HFF-Myc (cell line): Measurements from ENCODE around the gene ATP5ME.

Experiments used
- DNase-seq: peaks from one replicate; pipeline ENCODE4 v3.0.0-alpha.2; 2011; ENCODE audit warnings: low read depth; ENCODE audit errors: extremely low read depth
- H3K4me3 ChIP-seq: replicated peaks from 2 replicates; pipeline ENCODE4 v1.5.1; 2011; ENCODE audit warnings: low read depth, mild to moderate bottlenecking, control low read depth, low read length
- TF ChIP-seq, protein P1 (sequence below): IDR thresholded peaks from 2 replicates; pipeline ENCODE4 v1.5.1; 2012; ENCODE audit warnings: mild to moderate bottlenecking, low read depth, low read length, control low read depth; ENCODE audit errors: missing control alignments

Gene ATP5ME

GRCh38 chr4:656436-657337 lies 17.4 kb downstream of the ATP5ME start:
- no peak overlapping the region for H3K4me3 ChIP-seq
- no peak for DNase-seq
- TF ChIP-seq, protein P1, sequence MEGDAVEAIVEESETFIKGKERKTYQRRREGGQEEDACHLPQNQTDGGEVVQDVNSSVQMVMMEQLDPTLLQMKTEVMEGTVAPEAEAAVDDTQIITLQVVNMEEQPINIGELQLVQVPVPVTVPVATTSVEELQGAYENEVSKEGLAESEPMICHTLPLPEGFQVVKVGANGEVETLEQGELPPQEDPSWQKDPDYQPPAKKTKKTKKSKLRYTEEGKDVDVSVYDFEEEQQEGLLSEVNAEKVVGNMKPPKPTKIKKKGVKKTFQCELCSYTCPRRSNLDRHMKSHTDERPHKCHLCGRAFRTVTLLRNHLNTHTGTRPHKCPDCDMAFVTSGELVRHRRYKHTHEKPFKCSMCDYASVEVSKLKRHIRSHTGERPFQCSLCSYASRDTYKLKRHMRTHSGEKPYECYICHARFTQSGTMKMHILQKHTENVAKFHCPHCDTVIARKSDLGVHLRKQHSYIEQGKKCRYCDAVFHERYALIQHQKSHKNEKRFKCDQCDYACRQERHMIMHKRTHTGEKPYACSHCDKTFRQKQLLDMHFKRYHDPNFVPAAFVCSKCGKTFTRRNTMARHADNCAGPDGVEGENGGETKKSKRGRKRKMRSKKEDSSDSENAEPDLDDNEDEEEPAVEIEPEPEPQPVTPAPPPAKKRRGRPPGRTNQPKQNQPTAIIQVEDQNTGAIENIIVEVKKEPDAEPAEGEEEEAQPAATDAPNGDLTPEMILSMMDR: no peak

DNA sequence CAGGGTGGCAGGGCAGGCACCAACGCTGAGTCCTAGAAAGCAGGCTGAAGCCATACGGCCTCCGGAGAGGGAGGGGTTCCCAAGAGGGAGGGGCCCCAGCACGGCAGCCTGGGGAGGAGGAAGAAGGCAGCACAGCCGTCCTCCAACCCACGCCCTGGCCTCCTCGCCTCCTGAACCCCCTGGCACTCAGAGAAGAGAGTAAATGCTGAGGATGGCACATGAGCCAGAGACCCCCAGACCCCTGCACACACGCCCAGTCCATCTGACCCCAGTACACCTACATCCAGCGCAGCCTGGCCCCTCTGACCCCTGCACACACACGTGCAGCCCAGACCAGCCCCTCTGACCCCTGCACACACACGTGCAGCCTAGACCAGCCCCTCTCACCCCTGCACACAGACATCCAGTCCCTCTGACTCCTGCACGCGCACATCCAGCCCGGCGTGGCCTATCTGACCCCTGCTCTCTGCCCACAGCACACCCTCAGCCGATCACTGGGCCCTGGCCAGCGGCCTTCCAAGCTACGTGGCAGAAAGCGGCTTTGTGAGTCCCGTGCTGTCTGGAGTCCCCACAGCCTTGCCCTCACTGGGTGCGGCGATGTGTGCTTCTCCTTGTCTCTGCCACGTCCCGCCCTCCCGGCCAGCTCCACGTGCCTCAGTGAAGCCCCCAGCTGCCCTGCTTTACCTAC lies 18.5 kb downstream of the ATP5ME start:
- no peak for DNase-seq
- TF ChIP-seq, protein P1: no peak
- no peak overlapping the region for H3K4me3 ChIP-seq

DNA sequence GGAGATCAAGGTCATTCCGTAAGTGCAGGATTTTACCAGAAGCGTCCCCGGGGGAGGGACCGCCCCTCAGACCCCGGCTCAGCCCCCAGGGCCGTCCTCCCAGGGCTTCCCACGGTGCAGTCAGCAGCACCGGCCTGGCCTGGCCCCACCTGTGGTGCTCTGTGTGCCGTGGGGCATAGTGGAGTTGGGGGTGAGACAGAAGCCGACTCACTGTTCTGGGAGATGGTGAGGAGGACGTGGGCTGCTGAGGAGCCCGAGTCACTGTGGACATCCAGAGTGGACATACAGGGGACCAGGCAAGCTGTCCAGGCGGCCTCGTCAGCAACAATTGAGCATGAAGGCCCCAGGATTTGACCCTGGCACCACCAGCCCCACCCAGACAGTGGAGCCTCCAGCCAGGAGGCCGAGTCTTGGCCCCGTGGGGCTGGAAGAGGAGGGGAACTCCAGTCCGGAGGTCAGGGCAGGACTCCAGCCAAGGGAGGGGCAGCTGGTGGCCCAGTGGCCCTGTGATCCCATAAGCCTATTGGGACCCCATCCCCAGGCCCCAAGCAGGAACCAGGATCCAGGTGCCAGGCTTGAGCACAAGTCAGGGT lies 19.1 kb downstream of the ATP5ME start:
- no peak for DNase-seq
- no peak overlapping the region for H3K4me3 ChIP-seq
- TF ChIP-seq, protein P1: no peak

DNA sequence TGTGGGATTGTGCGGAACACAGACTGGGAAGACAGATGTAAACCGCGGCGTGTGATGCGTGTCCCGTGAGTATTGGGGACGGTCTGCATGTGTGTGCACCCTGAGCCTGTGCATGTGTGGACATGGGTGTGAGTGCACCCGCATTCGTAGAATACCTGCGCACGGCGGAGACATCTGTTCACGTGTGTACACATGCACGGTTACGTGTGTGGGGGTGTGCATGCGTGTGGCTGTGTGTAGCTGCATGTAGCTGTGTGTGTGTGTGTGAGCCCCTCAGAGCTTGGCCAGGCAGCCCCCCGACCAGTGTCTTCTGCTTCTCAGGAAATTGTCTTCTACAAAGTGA lies 19.6 kb downstream of the ATP5ME start:
- DNase-seq: no peak
- TF ChIP-seq, protein P1: no peak

DNA sequence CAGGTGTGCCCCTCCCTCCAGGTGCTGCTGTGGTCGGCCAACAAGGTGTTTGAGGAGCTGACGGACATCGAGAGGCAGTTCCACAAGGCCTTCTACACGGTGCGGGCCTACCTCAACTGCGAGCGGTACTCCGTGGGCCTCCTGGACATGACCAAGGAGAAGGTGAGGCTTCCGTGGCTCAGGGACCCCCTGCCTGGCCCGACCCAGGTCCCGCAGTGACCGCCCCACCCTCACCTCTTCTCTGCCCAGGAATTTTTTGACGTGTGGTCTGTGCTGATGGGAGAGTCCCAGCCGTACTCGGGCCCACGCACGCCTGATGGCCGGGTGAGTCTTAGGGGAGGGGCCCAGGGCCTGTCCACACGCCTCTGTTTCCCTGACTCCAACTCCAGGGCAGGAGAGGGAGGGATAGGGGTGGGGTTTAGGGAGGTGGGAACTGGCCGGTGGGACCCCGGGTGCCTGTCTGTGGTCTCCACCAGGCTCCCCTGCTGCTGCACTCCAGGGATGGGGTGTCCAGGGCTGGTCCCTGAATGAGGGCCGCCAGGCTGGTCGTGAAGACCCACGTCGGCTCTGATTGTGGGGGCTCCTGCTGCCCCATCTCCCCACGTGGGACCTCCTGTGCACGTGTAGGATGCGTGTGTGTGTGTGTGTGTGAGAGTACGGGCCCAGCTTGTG lies 20.1 kb downstream of the ATP5ME start:
- DNase-seq: no peak
- H3K4me3 ChIP-seq: no peak overlapping the region
- TF ChIP-seq, protein P1: no peak

More for the DNA sequence above, 19.6 kb downstream of the ATP5ME start:
- H3K4me3 ChIP-seq: no peak overlapping the region

GRCh38 chr4:653080-653821 lies 20.8 kb downstream of the ATP5ME start:
- H3K4me3 ChIP-seq: no peak overlapping the region
- TF ChIP-seq, protein P1: no peak
- DNase-seq: no peak
